ENCODE measurements around the gene BRF1.

DNA sequence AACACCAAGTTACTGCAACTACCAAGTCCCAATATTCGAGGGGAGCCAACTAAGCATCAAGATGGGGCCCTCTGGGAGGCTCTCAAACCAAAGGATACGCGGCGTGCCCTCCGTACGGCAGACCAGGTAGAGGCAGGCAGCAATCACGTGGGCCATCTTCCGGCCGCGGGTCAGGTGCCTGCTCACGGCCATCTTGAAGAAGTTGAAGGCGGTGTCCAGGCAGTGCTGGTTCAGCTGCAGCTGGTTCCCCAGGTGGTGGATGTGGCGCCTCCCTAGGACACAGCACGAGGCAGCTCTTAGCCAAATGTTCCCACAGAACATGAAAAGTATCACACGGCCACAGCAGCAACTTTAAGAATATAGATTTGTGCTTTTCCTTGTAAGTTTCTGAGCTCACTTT lies 28.2 kb downstream of the BRF1 start:
- TF ChIP-seq, protein P1, sequence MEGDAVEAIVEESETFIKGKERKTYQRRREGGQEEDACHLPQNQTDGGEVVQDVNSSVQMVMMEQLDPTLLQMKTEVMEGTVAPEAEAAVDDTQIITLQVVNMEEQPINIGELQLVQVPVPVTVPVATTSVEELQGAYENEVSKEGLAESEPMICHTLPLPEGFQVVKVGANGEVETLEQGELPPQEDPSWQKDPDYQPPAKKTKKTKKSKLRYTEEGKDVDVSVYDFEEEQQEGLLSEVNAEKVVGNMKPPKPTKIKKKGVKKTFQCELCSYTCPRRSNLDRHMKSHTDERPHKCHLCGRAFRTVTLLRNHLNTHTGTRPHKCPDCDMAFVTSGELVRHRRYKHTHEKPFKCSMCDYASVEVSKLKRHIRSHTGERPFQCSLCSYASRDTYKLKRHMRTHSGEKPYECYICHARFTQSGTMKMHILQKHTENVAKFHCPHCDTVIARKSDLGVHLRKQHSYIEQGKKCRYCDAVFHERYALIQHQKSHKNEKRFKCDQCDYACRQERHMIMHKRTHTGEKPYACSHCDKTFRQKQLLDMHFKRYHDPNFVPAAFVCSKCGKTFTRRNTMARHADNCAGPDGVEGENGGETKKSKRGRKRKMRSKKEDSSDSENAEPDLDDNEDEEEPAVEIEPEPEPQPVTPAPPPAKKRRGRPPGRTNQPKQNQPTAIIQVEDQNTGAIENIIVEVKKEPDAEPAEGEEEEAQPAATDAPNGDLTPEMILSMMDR (conservative IDR thresholded peaks at IDR 0.05; ENCODE audit: low read length), result no peak
- TF ChIP-seq EZH2phosphoT487 (IDR thresholded peaks at IDR 0.05; ENCODE audit: borderline replicate concordance), result no peak
